ENCODE data around the gene TMEM43. TPM values are rescaled to one million over a fixed set of nuclear protein-coding genes. Genes with fewer than 3 reads are reported as not detected.

Gene TMEM43
- polyA plus RNA-seq, 1 experiment: 246 TPM

DNA sequence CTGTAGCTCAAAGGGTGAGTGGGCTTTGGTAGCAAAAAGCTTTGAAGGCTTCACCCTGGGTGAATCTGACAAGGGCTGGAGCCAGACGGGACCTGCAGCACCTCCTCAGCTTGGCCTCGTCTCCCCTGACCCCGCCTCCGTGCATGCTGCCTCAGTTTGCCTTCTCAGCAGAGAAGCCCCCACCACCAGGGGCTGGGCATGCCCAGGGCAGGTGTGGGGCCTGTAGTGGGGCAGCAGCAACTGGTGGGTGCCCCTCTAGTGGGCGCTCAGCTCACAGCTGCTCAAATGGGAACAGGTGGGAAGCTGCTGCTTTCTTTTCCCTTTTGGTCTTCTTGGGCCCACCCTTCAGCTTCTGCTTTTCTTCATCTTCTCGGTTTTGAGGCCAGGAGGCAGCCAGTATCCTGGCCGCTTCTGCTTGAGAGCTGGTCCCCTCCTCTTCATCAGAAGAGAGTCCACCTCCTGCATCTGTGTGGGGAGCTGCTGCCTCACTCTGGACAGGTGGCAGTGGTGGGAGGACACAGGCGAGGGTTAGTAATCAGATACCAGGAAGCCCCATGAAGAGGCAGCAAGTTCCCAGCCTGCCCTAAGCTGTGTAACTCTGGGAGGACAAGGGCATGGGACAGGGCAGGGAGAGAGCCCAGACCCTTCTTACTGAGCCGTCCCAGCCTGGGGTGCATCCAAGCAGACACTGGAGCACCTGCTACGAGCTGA, 21.0 kb downstream of the TMEM43 start:
- POLR2A ChIA-PET: interaction anchor here (1.6 kb wide), 1 partner anchor 33 kb away, joined by 4 read pairs; the partner anchor contains the start of genes LSM3 and XPC
- Histone ChIP-seq H3K27me3 (ENCODE audit: control insufficient read depth, insufficient read depth, low read length) (no peaks in the 10 kb centered on the region), H3K4me3 (ENCODE audit: low read depth, low read length) (no peak overlapping the region), H3K36me3 (ENCODE audit: control insufficient read depth, insufficient read depth, low read length) (peaks cover 26% of the 10 kb centered on the region)
- CTCF ChIA-PET: interaction anchor here (1.2 to 2.7 kb wide), 5 partner anchors 15 to 57 kb away, joined by 3 to 7 read pairs (median 4); partner anchors contain the start of gene XPC
- no peak for DNase-seq (ENCODE audit: low read depth)
- TF ChIP-seq, protein P1, sequence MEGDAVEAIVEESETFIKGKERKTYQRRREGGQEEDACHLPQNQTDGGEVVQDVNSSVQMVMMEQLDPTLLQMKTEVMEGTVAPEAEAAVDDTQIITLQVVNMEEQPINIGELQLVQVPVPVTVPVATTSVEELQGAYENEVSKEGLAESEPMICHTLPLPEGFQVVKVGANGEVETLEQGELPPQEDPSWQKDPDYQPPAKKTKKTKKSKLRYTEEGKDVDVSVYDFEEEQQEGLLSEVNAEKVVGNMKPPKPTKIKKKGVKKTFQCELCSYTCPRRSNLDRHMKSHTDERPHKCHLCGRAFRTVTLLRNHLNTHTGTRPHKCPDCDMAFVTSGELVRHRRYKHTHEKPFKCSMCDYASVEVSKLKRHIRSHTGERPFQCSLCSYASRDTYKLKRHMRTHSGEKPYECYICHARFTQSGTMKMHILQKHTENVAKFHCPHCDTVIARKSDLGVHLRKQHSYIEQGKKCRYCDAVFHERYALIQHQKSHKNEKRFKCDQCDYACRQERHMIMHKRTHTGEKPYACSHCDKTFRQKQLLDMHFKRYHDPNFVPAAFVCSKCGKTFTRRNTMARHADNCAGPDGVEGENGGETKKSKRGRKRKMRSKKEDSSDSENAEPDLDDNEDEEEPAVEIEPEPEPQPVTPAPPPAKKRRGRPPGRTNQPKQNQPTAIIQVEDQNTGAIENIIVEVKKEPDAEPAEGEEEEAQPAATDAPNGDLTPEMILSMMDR (IDR thresholded peaks at IDR 0.05; ENCODE audit: insufficient read depth, low read depth, low read length): peak; percentile 8; the same call in 1 of the 2 replicates

GRCh38 chr3:14146381-14147065, 21.7 kb downstream of the TMEM43 start:
- POLR2A ChIA-PET: no interaction called here

GRCh38 chr3:14147066-14147435, 22.2 kb downstream of the TMEM43 start:
- no peak overlapping the region for H3K4me3 ChIP-seq (ENCODE audit: low read depth, low read length)
- TF ChIP-seq, protein P1 (IDR thresholded peaks at IDR 0.05; ENCODE audit: insufficient read depth, low read depth, low read length): no peak
- CTCF ChIA-PET: interaction anchor here (1.3 kb wide), 1 partner anchor 19 kb away, joined by 3 read pairs; no protein-coding TSS in a partner anchor
- peaks cover 30% of the 10 kb centered on the region for H3K36me3 ChIP-seq (ENCODE audit: control insufficient read depth, insufficient read depth, low read length)
- no peaks in the 10 kb centered on the region for H3K27me3 ChIP-seq (ENCODE audit: control insufficient read depth, insufficient read depth, low read length)
- POLR2A ChIA-PET: no interaction called here
- DNase-seq (ENCODE audit: low read depth): no peak

More at GRCh38 chr3:14146381-14147065, 21.7 kb downstream of the TMEM43 start:
- DNase-seq (ENCODE audit: low read depth): no peak
- Histone ChIP-seq H3K27me3 (ENCODE audit: control insufficient read depth, insufficient read depth, low read length) (no peaks in the 10 kb centered on the region), H3K4me3 (ENCODE audit: low read depth, low read length) (no peak overlapping the region), H3K36me3 (ENCODE audit: control insufficient read depth, insufficient read depth, low read length) (peaks cover 29% of the 10 kb centered on the region)
- TF ChIP-seq, protein P1 (IDR thresholded peaks at IDR 0.05; ENCODE audit: insufficient read depth, low read depth, low read length): peak; percentile 11; the same call in 1 of the 2 replicates
- CTCF ChIA-PET: interaction anchor here (1.2 to 2.7 kb wide), 4 partner anchors 15 to 31 kb away, joined by 3 to 7 read pairs (median 4); partner anchors contain the start of gene XPC

GRCh38 chr3:14147617-14148016, 22.8 kb downstream of the TMEM43 start:
- H3K4me3 ChIP-seq (ENCODE audit: low read depth, low read length): no peak overlapping the region
- no peak for DNase-seq (ENCODE audit: low read depth)
- H3K27me3 ChIP-seq (ENCODE audit: control insufficient read depth, insufficient read depth, low read length): no peaks in the 10 kb centered on the region
- H3K36me3 ChIP-seq (ENCODE audit: control insufficient read depth, insufficient read depth, low read length): peaks cover 35% of the 10 kb centered on the region
- TF ChIP-seq, protein P1 (IDR thresholded peaks at IDR 0.05; ENCODE audit: insufficient read depth, low read depth, low read length): no peak
- POLR2A ChIA-PET: no interaction called here
- CTCF ChIA-PET: no interaction called here
